Mesenchymal stem cell (in vitro differentiated cells and primary cell): ENCODE data around the gene CA6. TPM values are rescaled to one million over a fixed set of nuclear protein-coding genes. Genes with fewer than 3 reads are reported as not detected.
"Not testable (repeated sequence)": the region's sequence is repeated elsewhere in the genome, so short reads cannot be mapped to it uniquely, and the experiment has no call there.

ENCODE experiments used
- DNase-seq: peaks from one replicate; pipeline ENCODE4 v3.0.0-alpha.2; 2013
- H2AFZ ChIP-seq: one replicate; pipeline ENCODE4 v1.6.1; 2013; ENCODE audit warnings: low read depth, mild to moderate bottlenecking, control low read depth, inconsistent platforms, low read length, moderate library complexity
- H2AK5ac ChIP-seq: 2 replicates; pipeline ENCODE4 v1.6.1; 2013; ENCODE audit warnings: low read length, moderate library complexity, mild to moderate bottlenecking, inconsistent platforms; ENCODE audit not compliant: severe bottlenecking
- H2BK120ac ChIP-seq: one replicate; pipeline ENCODE4 v1.6.1; 2013; ENCODE audit warnings: low read depth, mild to moderate bottlenecking, inconsistent platforms, low read length, moderate library complexity
- H2BK12ac ChIP-seq, 2 experiments: one replicate each; pipeline ENCODE4 v1.6.1; 2013; ENCODE audit warnings: inconsistent platforms in 2 of 2, low read length in 2 of 2, mild to moderate bottlenecking in 2 of 2, moderate library complexity in 2 of 2, control low read depth in 1 of 2
- H2BK15ac ChIP-seq: one replicate; pipeline ENCODE4 v1.6.1; 2013; ENCODE audit warnings: mild to moderate bottlenecking, low read depth, inconsistent platforms; ENCODE audit not compliant: poor library complexity, severe bottlenecking
- H2BK5ac ChIP-seq: 2 replicates; pipeline ENCODE4 v1.6.1; 2013; ENCODE audit warnings: low read depth, mild to moderate bottlenecking, low read length, control low read depth, inconsistent platforms; ENCODE audit not compliant: poor library complexity, severe bottlenecking
- H3K14ac ChIP-seq, 2 experiments: one replicate each; pipeline ENCODE4 v1.6.1; 2013; ENCODE audit warnings: inconsistent platforms in 2 of 2, low read length in 2 of 2, control low read depth in 1 of 2, mild to moderate bottlenecking in 1 of 2, moderate library complexity in 1 of 2
- H3K18ac ChIP-seq, 2 experiments: one replicate each; pipeline ENCODE4 v1.6.1; 2013; ENCODE audit warnings: inconsistent platforms in 2 of 2, low read length in 2 of 2, control low read depth in 1 of 2, low read depth in 1 of 2, mild to moderate bottlenecking in 1 of 2
- H3K23ac ChIP-seq, 2 experiments: one replicate each; pipeline ENCODE4 v1.6.1; 2013; ENCODE audit warnings: inconsistent platforms in 2 of 2, low read length in 2 of 2, mild to moderate bottlenecking in 2 of 2, moderate library complexity in 2 of 2, control low read depth in 1 of 2
- H3K27ac ChIP-seq: 2 replicates; pipeline ENCODE4 v1.5.1; 2013; ENCODE audit warnings: mild to moderate bottlenecking, moderate library complexity, low read length, control low read depth, inconsistent platforms; ENCODE audit not compliant: poor library complexity, severe bottlenecking
- H3K27me3 ChIP-seq, 2 experiments: 2 replicates each; pipeline versions ENCODE4 v1.6.1 to v1.7.0; 2013; ENCODE audit warnings: low read length in 2 of 2, mild to moderate bottlenecking in 2 of 2, moderate library complexity in 2 of 2, control low read depth in 1 of 2, inconsistent platforms in 1 of 2; ENCODE audit not compliant: control insufficient read depth in 1 of 2, insufficient read depth in 1 of 2
- H3K36me3 ChIP-seq, 2 experiments: 2 replicates each; pipeline versions ENCODE4 v1.6.1 to v1.7.0; 2013; ENCODE audit warnings: low read length in 2 of 2, control low read depth in 1 of 2, inconsistent platforms in 1 of 2, low read depth in 1 of 2, mild to moderate bottlenecking in 1 of 2; ENCODE audit not compliant: insufficient read depth in 2 of 2, control insufficient read depth in 1 of 2
- H3K4ac ChIP-seq, 2 experiments: one replicate each; pipeline ENCODE4 v1.6.1; 2013; ENCODE audit warnings: inconsistent platforms in 2 of 2, low read length in 2 of 2, mild to moderate bottlenecking in 2 of 2, moderate library complexity in 2 of 2, control low read depth in 1 of 2, low read depth in 1 of 2
- H3K4me1 ChIP-seq: 2 replicates; pipeline ENCODE4 v1.6.1; 2013; ENCODE audit warnings: low read depth, low read length, control low read depth; ENCODE audit not compliant: control insufficient read depth, insufficient read depth
- H3K4me2 ChIP-seq: 2 replicates; pipeline ENCODE4 v1.6.1; 2013; ENCODE audit warnings: low read length, mild to moderate bottlenecking, inconsistent platforms; ENCODE audit not compliant: poor library complexity, severe bottlenecking
- H3K4me3 ChIP-seq, 2 experiments: 2 replicates each; pipeline versions ENCODE4 v1.5.1 to v1.7.0; 2013; ENCODE audit warnings: low read length in 2 of 2, mild to moderate bottlenecking in 2 of 2, control low read depth in 1 of 2, low read depth in 1 of 2; ENCODE audit not compliant: insufficient read depth in 1 of 2
- H3K79me1 ChIP-seq: replicated peaks from 2 replicates; pipeline ENCODE4 v1.6.1; 2013; ENCODE audit warnings: mild to moderate bottlenecking, control low read depth, low read length, inconsistent platforms; ENCODE audit not compliant: poor library complexity, severe bottlenecking
- H3K9ac ChIP-seq: 2 replicates; pipeline ENCODE4 v1.7.0; 2013; ENCODE audit warnings: mild to moderate bottlenecking, low read length, moderate library complexity
- H3K9me3 ChIP-seq: 2 replicates; pipeline ENCODE4 v1.7.0; 2013; ENCODE audit warnings: mild to moderate bottlenecking, low read length; ENCODE audit not compliant: control insufficient read depth
- H4K8ac ChIP-seq: one replicate; pipeline ENCODE4 v1.6.1; 2013; ENCODE audit warnings: inconsistent platforms, mild to moderate bottlenecking, low read length, moderate library complexity
- H4K91ac ChIP-seq: one replicate; pipeline ENCODE4 v1.6.1; 2013; ENCODE audit warnings: mild to moderate bottlenecking, low read length, inconsistent platforms
- WGBS: methylation state at CpG from one replicate; pipeline ENCODE4 v1.1.7; 2013; ENCODE audit warnings: mixed read lengths; 5-methylcytosine and 5-hydroxymethylcytosine counted together
- small RNA-seq: library from polyadenylated mRNA; stranded (forward); fragments of <200 nt; extraction: miRNeasy Mini kit (QIAGEN cat#:217004); gene quantifications from one replicate; pipeline ENCODE3, GENCODE V24; 2013; ENCODE audit warnings: low read depth

CA6 gene

DNA sequence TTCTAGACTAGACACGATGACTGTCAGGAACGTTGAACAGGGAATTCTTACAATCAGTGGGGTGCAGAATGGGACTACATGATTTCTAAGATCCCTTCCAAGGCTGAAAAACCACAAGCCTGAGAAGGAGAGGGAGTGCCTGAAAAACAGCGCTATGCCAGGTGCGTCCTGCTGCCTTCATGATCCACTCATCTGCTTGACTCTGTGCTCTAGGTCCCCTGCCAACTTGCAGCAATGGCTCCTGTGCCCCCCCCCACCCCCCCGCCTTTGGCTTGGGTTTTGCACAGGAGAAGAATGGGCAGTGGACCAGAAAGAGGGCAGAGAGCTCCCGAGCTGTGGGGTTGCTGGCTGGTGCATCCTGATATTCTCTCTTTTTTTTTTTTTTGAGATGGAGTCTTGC lies 74.6 kb downstream of the CA6 start:
- no peaks in the 10 kb centered on the region for H3K36me3 ChIP-seq
- 83% methylated on average over 5 of the region's 6 CpGs for WGBS

DNA sequence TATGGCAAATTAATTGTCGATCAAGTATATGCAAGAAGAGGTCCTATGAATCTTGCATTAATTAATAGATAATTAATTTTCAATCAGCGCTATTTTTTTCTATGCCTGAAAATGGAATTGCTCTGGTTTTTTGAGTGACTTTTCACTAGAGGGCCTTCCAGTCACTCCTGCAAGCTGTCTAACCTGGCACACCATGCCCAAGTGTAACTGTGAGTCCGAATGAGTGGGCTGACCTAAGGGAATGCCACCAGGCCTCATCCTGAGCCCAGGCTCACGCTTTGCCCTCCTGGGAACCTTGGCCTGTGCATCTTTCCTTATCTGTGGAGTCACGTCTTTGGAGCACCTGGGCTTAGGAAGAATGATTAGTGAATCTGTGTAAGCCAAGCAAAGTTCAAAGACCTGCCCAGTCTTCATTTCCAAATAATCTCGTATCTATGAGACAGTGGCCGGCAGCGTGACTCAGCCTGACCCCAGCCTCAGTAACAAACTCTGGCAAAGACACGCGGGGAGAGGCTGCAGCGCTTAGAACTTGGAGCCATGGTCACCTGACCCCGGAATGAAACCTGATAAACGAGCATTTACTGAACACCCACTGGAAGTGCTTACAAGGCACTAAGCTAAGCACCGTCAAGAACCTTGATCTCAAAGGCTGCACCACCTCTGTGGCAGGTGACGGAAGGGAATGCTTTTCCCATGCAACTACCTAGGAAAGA lies 76.5 kb downstream of the CA6 start:
- H3K4me3 ChIP-seq, H3K4me1 ChIP-seq, H3K9me3 ChIP-seq, H3K14ac ChIP-seq, DNase-seq, H2AFZ ChIP-seq, H3K4me2 ChIP-seq, H3K79me1 ChIP-seq, H2BK12ac ChIP-seq, H4K91ac ChIP-seq, H3K36me3 ChIP-seq, H3K27ac ChIP-seq, H2BK120ac ChIP-seq, H2AK5ac ChIP-seq, H2BK5ac ChIP-seq, H3K18ac ChIP-seq, H3K4ac ChIP-seq, H3K23ac ChIP-seq, H4K8ac ChIP-seq, H3K9ac ChIP-seq, H2BK15ac ChIP-seq: not testable (repeated sequence)
- WGBS: 94% methylated on average over 8 of the region's 15 CpGs
- H3K27me3 ChIP-seq: peaks cover 3 to 24% of the 10 kb centered on the region in 2 experiments

More for the DNA sequence above, 74.6 kb downstream of the CA6 start:
- DNase-seq: no peak
- Histone ChIP-seq H3K4ac (no peak overlapping the region), H3K4me2 (no peak overlapping the region), H3K27ac (no peak overlapping the region), H3K9ac (no peak overlapping the region), H4K8ac (no peak overlapping the region), H3K9me3 (no peaks in the 10 kb centered on the region), H3K14ac (no peak overlapping the region), H4K91ac (no peak overlapping the region), H2AK5ac (no peak overlapping the region), H3K4me1 (no peaks in the 10 kb centered on the region), H3K23ac (no peak overlapping the region), H3K18ac (no peak overlapping the region), H2BK120ac (no peak overlapping the region), H2BK12ac (no peak overlapping the region), H2BK15ac (no peak overlapping the region), H2AFZ (no peak overlapping the region), H2BK5ac (no peak overlapping the region), H3K27me3 (peaks cover 3 to 25% of the 10 kb centered on the region in 2 experiments), H3K79me1 (no peaks in the 10 kb centered on the region), H3K4me3 (no peak overlapping the region)

DNA sequence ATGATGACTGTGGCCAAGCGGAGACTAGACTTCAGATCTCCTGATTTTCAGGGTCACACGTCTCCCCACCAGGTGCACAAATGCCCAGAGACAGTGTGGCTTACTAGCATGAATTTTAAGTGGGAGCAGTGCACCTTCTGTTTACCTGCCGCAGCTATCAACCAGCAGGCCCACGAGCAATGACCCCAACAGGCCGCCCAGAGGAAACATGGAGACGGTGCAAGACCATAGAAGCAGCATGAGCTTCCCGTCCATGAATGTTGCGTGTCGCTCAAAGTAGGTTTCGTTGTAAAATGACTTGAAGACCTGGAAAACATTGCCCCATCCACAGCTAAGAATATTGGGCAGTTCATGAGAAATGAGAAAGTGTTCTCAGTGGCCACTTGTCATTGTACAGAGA lies 77.1 kb downstream of the CA6 start:
- Histone ChIP-seq H3K27ac (no peak overlapping the region), H3K79me1 (no peaks in the 10 kb centered on the region), H3K4me2 (no peak overlapping the region), H3K14ac (no peak overlapping the region), H3K23ac (no peak overlapping the region), H2AK5ac (no peak overlapping the region), H3K9me3 (no peaks in the 10 kb centered on the region), H4K91ac (no peak overlapping the region), H3K27me3 (peaks cover 3 to 24% of the 10 kb centered on the region in 2 experiments), H2BK120ac (no peak overlapping the region), H3K4me1 (no peaks in the 10 kb centered on the region), H3K4ac (no peak overlapping the region), H2BK15ac (no peak overlapping the region), H3K4me3 (no peak overlapping the region), H2BK12ac (no peak overlapping the region), H3K18ac (no peak overlapping the region), H2AFZ (no peak overlapping the region), H3K9ac (no peak overlapping the region), H4K8ac (no peak overlapping the region), H3K36me3 (no peaks in the 10 kb centered on the region), H2BK5ac (no peak overlapping the region)
- DNase-seq: no peak
- WGBS: 95% methylated on average over 9 of the region's 10 CpGs

Small RNA genes lying within 50 kb of the gene (small RNA-seq; reads per million reads assigned to genes)
- not detected for gene AL139415.2
- not detected for gene RN7SL451P
